Endodermal cell (in vitro differentiated cells): ENCODE results near the gene CCDC192. TPM values are rescaled to one million over a fixed set of nuclear protein-coding genes. Genes with fewer than 3 reads are reported as not detected.

Source experiments
- DNase-seq: peaks from one replicate; pipeline ENCODE4 v3.0.0-alpha.2; 2017
- H3K27ac ChIP-seq: 2 replicates; pipeline ENCODE4 v1.5.1; 2013; ENCODE audit warnings: mild to moderate bottlenecking, low read depth, low read length, moderate library complexity
- H3K27me3 ChIP-seq: 2 replicates; pipeline ENCODE4 v1.6.1; 2013; ENCODE audit warnings: mild to moderate bottlenecking, low read length, moderate library complexity; ENCODE audit not compliant: insufficient read depth, control insufficient read depth, poor library complexity, severe bottlenecking
- H3K36me3 ChIP-seq: 2 replicates; pipeline ENCODE4 v1.7.0; 2013; ENCODE audit warnings: mild to moderate bottlenecking, low read length, moderate library complexity; ENCODE audit not compliant: control insufficient read depth, insufficient read depth
- H3K4me1 ChIP-seq: one replicate; pipeline ENCODE4 v1.7.0; 2013; ENCODE audit warnings: low read length; ENCODE audit not compliant: control insufficient read depth, insufficient read depth
- H3K4me3 ChIP-seq: 2 replicates; pipeline ENCODE4 v1.5.1; 2013; ENCODE audit warnings: mild to moderate bottlenecking, low read length, moderate library complexity
- H3K9ac ChIP-seq: 2 replicates; pipeline ENCODE4 v1.6.1; 2013; ENCODE audit warnings: mild to moderate bottlenecking, low read length, moderate library complexity; ENCODE audit not compliant: poor library complexity, severe bottlenecking; ENCODE audit errors: extremely low read depth
- H3K9me3 ChIP-seq: 2 replicates; pipeline ENCODE4 v1.6.1; 2013; ENCODE audit warnings: mild to moderate bottlenecking, low read length, moderate library complexity; ENCODE audit not compliant: control insufficient read depth
- H3K27ac Mint-ChIP-seq: 2 replicates; pipeline ENCODE4 v1.8.0; 2020; ENCODE audit warnings: mixed read lengths
- H3K27me3 Mint-ChIP-seq: 2 replicates; pipeline ENCODE4 v1.8.0; 2021; ENCODE audit warnings: mild to moderate bottlenecking, mixed read lengths; ENCODE audit not compliant: insufficient read depth
- H3K36me3 Mint-ChIP-seq: 2 replicates; pipeline ENCODE4 v1.8.0; 2020; ENCODE audit warnings: low read depth, mixed read lengths
- H3K4me1 Mint-ChIP-seq: 2 replicates; pipeline ENCODE4 v1.8.0; 2020; ENCODE audit warnings: mixed read lengths
- H3K4me3 Mint-ChIP-seq: 2 replicates; pipeline ENCODE4 v1.8.0; 2020; ENCODE audit warnings: mild to moderate bottlenecking, moderate library complexity, mixed read lengths
- H3K9me3 Mint-ChIP-seq: 2 replicates; pipeline ENCODE4 v1.8.0; 2020; ENCODE audit warnings: mild to moderate bottlenecking, mixed read lengths
- CTCF ChIP-seq: fragments of 200-600 bp; sonication (generic); conservative IDR thresholded peaks from 2 replicates; pipeline ENCODE4 v1.5.0; 2021; ENCODE audit warnings: antibody characterized with exemption, mild to moderate bottlenecking
- WGBS, 2 experiments: methylation state at CpG; one replicate each; pipeline versions ENCODE4 v1.1.5 to v1.1.7; 2013; ENCODE audit warnings: missing lambda C conversion rate in 2 of 2, mixed read lengths in 1 of 2; ENCODE audit not compliant: insufficient coverage in 1 of 2, insufficient read length in 1 of 2; 5-methylcytosine and 5-hydroxymethylcytosine counted together
- total RNA-seq, 2 donors: library from RNA; stranded (reverse); fragmentation: NEBNext Ultra II Directional in 1 of 2; extraction: Animal tissue kit (Norgen Biotek cat#: 25700) in 1 of 2; gene quantifications; 2 replicates in 1 of 2; 3 replicates in 1 of 2; pipeline ENCODE4 v1.2.1, GENCODE V29; 2021

CCDC192 gene
- total RNA-seq, 2 donors from 2014 or later, result 0.48 to 1.3 TPM

DNA sequence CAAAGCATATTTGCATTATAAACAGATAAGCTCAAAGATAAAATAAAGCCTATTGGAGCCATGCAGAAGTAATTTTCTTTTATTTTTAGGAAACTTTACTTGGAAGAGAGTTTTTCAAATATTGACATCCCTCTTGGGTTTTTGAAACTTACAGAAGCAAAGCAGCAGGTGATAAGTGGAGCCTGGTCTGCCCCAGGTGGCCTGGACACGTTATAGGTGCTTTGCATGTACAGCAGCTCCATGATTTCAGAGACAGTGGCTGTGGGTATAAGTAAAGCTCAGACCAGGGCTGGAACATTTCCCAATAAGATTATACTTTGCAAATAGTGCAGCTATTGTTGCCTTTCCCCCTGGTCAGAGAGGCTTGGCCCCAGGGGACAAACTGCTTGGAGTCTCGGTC, 51.5 kb downstream of the CCDC192 start:
- Mint-ChIP-seq H3K27me3 (no peaks in the 10 kb centered on the region), H3K36me3 (no peaks in the 10 kb centered on the region), H3K9me3 (peaks cover 7% of the 10 kb centered on the region), H3K4me1 (peaks cover 34% of the 10 kb centered on the region), H3K27ac (no peak overlapping the region), H3K4me3 (no peak overlapping the region)
- no peak for DNase-seq
- H3K4me1 ChIP-seq, result peaks cover 13% of the 10 kb centered on the region
- 82% methylated on average over 2 of the region's 2 CpGs; no CpG with 5 or more reads in 1 of the 2 experiments for WGBS, 2 experiments
- H3K9me3 ChIP-seq, result no peaks in the 10 kb centered on the region
- no peaks in the 10 kb centered on the region for H3K27me3 ChIP-seq
- no peak overlapping the region for H3K9ac ChIP-seq
- H3K4me3 ChIP-seq, result no peak overlapping the region
- TF ChIP-seq CTCF, result no peak
- H3K36me3 ChIP-seq, result no peaks in the 10 kb centered on the region
- H3K27ac ChIP-seq, result no peak overlapping the region

DNA sequence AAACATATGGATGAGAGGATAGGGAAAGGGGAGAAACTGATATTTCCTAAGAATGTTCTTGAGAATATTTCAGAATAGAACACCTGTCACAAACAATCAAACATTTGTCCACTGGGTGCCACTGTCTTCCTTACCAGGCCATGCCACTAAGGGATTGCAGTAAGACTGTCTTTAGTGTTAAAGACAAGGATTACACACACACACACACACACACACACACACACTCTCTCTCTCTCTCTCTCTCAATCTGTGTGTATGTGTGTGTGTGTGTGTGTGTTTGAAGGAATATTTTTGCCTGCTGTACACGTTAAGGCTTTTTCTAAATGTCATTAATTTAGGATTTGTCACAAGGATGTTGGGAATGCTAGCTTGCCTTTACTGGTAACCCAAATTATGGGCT, 54.4 kb downstream of the CCDC192 start:
- no peak overlapping the region for H3K9ac ChIP-seq
- H3K27ac ChIP-seq, result no peak overlapping the region
- no peaks in the 10 kb centered on the region for H3K9me3 ChIP-seq
- Mint-ChIP-seq H3K4me1 (peaks cover 50% of the 10 kb centered on the region), H3K27me3 (no peaks in the 10 kb centered on the region), H3K4me3 (peak overlapping the region; percentile 3), H3K9me3 (peaks cover 4% of the 10 kb centered on the region), H3K36me3 (no peaks in the 10 kb centered on the region), H3K27ac (no peak overlapping the region)
- DNase-seq, result peak; percentile 59
- peaks cover 17% of the 10 kb centered on the region for H3K4me1 ChIP-seq
- peak overlapping the region; percentile 56 for H3K4me3 ChIP-seq
- TF ChIP-seq CTCF, result peak; percentile 72
- WGBS, 2 experiments, result 50 to 74% methylated on average over 1 of the region's 1 CpG
- no peaks in the 10 kb centered on the region for H3K27me3 ChIP-seq
- no peaks in the 10 kb centered on the region for H3K36me3 ChIP-seq

DNA sequence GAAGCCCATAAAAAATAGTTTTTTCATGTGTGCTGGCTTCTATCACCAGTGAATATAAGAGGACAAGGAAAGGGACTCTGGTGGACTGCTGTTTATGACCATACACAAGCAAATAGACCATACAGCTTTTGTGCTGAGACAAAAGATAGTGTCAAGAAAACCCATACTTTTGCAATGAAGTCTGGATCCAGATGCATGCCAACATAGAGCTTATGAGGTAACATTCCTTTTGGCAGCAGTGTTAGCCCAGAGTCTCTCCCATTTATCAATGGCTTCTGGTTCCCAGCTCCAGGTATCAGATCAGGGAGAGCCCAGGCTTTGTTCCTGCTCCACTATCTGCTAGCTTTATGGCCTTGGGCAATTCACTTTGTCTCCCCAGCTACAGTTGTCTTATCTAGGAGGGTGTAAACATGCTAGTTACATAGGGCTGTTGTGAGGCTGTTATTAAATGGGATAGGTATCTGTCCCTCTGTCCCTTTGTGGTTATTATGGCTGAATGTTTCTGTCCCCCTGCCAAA, 55.6 kb downstream of the CCDC192 start:
- H3K27ac Mint-ChIP-seq, result peak overlapping the region; percentile 52
- no peak overlapping the region for H3K27ac ChIP-seq
- no peak for TF ChIP-seq CTCF

More for the DNA sequence above, 55.6 kb downstream of the CCDC192 start:
- H3K9ac ChIP-seq, result no peak overlapping the region
- peak; percentile 59 for DNase-seq
- no peaks in the 10 kb centered on the region for H3K27me3 Mint-ChIP-seq
- H3K4me1 ChIP-seq, result peaks cover 17% of the 10 kb centered on the region
- H3K4me3 ChIP-seq, result peak overlapping the region; percentile 56
- H3K4me1 Mint-ChIP-seq, result peaks cover 45% of the 10 kb centered on the region
- H3K4me3 Mint-ChIP-seq, result no peak overlapping the region
- H3K27me3 ChIP-seq, result no peaks in the 10 kb centered on the region
- no peaks in the 10 kb centered on the region for H3K36me3 ChIP-seq
- no peaks in the 10 kb centered on the region for H3K36me3 Mint-ChIP-seq
- H3K9me3 Mint-ChIP-seq, result no peaks in the 10 kb centered on the region
- H3K9me3 ChIP-seq, result no peaks in the 10 kb centered on the region
